ENCODE results near the gene IGSF21.

The IGSF21 gene

DNA sequence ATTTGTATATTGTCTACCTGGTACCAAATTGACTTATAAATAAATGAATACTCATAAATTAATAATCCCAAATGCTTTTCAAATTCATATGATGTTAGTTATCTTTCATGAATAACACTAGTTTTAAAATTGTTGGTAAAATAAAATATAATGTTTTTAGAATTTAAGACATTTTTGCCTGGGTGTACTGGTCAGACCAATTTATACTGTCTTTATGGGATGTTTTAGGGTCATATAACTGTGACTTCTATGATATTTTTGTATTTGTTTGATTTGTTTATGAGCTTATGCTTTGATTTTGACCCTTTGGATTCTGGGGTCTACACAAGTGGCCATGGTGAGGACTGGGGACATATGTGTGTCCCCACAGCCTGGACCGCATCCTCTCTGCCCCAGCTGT lies 319.0 kb downstream of the IGSF21 start:
- ATAC-seq = no peak

More for the DNA sequence above, 319.0 kb downstream of the IGSF21 start:
- no peak for TF ChIP-seq RARB (CRISPR knock-in tag; IDR thresholded peaks at IDR 0.05)
- TF ChIP-seq, protein P1, sequence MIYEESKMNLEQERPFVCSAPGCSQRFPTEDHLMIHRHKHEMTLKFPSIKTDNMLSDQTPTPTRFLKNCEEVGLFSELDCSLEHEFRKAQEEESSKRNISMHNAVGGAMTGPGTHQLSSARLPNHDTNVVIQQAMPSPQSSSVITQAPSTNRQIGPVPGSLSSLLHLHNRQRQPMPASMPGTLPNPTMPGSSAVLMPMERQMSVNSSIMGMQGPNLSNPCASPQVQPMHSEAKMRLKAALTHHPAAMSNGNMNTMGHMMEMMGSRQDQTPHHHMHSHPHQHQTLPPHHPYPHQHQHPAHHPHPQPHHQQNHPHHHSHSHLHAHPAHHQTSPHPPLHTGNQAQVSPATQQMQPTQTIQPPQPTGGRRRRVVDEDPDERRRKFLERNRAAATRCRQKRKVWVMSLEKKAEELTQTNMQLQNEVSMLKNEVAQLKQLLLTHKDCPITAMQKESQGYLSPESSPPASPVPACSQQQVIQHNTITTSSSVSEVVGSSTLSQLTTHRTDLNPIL (CRISPR knock-in tag; IDR thresholded peaks at IDR 0.05; ENCODE audit: low read depth) = no peak
- no peak for TF ChIP-seq ARNTL (CRISPR knock-in tag; IDR thresholded peaks at IDR 0.05; ENCODE audit: borderline replicate concordance, low read depth)
- TF ChIP-seq CSDC2 (CRISPR knock-in tag; IDR thresholded peaks at IDR 0.05) = no peak
- TF ChIP-seq, protein P2, sequence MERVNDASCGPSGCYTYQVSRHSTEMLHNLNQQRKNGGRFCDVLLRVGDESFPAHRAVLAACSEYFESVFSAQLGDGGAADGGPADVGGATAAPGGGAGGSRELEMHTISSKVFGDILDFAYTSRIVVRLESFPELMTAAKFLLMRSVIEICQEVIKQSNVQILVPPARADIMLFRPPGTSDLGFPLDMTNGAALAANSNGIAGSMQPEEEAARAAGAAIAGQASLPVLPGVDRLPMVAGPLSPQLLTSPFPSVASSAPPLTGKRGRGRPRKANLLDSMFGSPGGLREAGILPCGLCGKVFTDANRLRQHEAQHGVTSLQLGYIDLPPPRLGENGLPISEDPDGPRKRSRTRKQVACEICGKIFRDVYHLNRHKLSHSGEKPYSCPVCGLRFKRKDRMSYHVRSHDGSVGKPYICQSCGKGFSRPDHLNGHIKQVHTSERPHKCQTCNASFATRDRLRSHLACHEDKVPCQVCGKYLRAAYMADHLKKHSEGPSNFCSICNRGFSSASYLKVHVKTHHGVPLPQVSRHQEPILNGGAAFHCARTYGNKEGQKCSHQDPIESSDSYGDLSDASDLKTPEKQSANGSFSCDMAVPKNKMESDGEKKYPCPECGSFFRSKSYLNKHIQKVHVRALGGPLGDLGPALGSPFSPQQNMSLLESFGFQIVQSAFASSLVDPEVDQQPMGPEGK (CRISPR knock-in tag; IDR thresholded peaks at IDR 0.05; ENCODE audit: borderline replicate concordance) = no peak
- no peak for TF ChIP-seq ZFP30 (CRISPR knock-in tag; IDR thresholded peaks at IDR 0.05)
- no peak for TF ChIP-seq BACH2 (CRISPR knock-in tag; IDR thresholded peaks at IDR 0.05; ENCODE audit: borderline replicate concordance)
- no peak for TF ChIP-seq ZNF565 (CRISPR knock-in tag; conservative IDR thresholded peaks at IDR 0.05; ENCODE audit: low read depth)
- TF ChIP-seq, protein P3, sequence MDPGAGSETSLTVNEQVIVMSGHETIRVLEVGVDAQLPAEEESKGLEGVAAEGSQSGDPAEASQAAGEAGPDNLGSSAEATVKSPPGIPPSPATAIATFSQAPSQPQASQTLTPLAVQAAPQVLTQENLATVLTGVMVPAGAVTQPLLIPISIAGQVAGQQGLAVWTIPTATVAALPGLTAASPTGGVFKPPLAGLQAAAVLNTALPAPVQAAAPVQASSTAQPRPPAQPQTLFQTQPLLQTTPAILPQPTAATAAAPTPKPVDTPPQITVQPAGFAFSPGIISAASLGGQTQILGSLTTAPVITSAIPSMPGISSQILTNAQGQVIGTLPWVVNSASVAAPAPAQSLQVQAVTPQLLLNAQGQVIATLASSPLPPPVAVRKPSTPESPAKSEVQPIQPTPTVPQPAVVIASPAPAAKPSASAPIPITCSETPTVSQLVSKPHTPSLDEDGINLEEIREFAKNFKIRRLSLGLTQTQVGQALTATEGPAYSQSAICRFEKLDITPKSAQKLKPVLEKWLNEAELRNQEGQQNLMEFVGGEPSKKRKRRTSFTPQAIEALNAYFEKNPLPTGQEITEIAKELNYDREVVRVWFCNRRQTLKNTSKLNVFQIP (CRISPR knock-in tag; IDR thresholded peaks at IDR 0.05; ENCODE audit: borderline replicate concordance, low read depth) = no peak
- TF ChIP-seq, protein P4, sequence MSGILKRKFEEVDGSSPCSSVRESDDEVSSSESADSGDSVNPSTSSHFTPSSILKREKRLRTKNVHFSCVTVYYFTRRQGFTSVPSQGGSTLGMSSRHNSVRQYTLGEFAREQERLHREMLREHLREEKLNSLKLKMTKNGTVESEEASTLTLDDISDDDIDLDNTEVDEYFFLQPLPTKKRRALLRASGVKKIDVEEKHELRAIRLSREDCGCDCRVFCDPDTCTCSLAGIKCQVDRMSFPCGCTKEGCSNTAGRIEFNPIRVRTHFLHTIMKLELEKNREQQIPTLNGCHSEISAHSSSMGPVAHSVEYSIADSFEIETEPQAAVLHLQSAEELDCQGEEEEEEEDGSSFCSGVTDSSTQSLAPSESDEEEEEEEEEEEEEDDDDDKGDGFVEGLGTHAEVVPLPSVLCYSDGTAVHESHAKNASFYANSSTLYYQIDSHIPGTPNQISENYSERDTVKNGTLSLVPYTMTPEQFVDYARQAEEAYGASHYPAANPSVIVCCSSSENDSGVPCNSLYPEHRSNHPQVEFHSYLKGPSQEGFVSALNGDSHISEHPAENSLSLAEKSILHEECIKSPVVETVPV (CRISPR knock-in tag; IDR thresholded peaks at IDR 0.05) = no peak
- no peak for TF ChIP-seq ESRRG (CRISPR knock-in tag; IDR thresholded peaks at IDR 0.05)
- no peak for TF ChIP-seq ZFP3 (CRISPR knock-in tag; IDR thresholded peaks at IDR 0.05)
- no peak for TF ChIP-seq OSR1 (CRISPR knock-in tag; IDR thresholded peaks at IDR 0.05)
- no peak for TF ChIP-seq ISL1 (CRISPR knock-in tag; IDR thresholded peaks at IDR 0.05)
- no peak for TF ChIP-seq TOX (CRISPR knock-in tag; IDR thresholded peaks at IDR 0.05; ENCODE audit: borderline replicate concordance)
- TF ChIP-seq GLIS3 (CRISPR knock-in tag; IDR thresholded peaks at IDR 0.05) = no peak
- TF ChIP-seq, protein P5, sequence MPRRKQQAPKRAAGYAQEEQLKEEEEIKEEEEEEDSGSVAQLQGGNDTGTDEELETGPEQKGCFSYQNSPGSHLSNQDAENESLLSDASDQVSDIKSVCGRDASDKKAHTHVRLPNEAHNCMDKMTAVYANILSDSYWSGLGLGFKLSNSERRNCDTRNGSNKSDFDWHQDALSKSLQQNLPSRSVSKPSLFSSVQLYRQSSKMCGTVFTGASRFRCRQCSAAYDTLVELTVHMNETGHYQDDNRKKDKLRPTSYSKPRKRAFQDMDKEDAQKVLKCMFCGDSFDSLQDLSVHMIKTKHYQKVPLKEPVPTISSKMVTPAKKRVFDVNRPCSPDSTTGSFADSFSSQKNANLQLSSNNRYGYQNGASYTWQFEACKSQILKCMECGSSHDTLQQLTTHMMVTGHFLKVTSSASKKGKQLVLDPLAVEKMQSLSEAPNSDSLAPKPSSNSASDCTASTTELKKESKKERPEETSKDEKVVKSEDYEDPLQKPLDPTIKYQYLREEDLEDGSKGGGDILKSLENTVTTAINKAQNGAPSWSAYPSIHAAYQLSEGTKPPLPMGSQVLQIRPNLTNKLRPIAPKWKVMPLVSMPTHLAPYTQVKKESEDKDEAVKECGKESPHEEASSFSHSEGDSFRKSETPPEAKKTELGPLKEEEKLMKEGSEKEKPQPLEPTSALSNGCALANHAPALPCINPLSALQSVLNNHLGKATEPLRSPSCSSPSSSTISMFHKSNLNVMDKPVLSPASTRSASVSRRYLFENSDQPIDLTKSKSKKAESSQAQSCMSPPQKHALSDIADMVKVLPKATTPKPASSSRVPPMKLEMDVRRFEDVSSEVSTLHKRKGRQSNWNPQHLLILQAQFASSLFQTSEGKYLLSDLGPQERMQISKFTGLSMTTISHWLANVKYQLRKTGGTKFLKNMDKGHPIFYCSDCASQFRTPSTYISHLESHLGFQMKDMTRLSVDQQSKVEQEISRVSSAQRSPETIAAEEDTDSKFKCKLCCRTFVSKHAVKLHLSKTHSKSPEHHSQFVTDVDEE (CRISPR knock-in tag; IDR thresholded peaks at IDR 0.05) = no peak
- no peak for TF ChIP-seq TCF4 (CRISPR knock-in tag; IDR thresholded peaks at IDR 0.05; ENCODE audit: borderline replicate concordance)
- TF ChIP-seq PPARA (CRISPR knock-in tag; IDR thresholded peaks at IDR 0.05; ENCODE audit: borderline replicate concordance) = no peak
- no peak for TF ChIP-seq ZNF70 (CRISPR knock-in tag; IDR thresholded peaks at IDR 0.05)

Data from SK-N-SH treated with all-trans-retinoic acid at 6 μM for 48 hours (cell line).